ENCODE measurements around the gene JPH2.

Gene JPH2

GRCh38 chr20:44187772-44188709 lies 1.1 kb upstream of the JPH2 start:
- peak overlapping the region; percentile 35 for H3K4me3 ChIP-seq (ENCODE audit: low read length)
- no peak for TF ChIP-seq CTCF (IDR thresholded peaks at IDR 0.05; ENCODE audit: insufficient read depth, low read depth, low read length, missing control alignments)
- no peak for DNase-seq (ENCODE audit: low read depth)

GRCh38 chr20:44186674-44187053 lies 324 bp downstream of the JPH2 start:
- peak overlapping the region; percentile 35 for H3K4me3 ChIP-seq (ENCODE audit: low read length)
- DNase-seq (ENCODE audit: low read depth): no peak
- no peak for TF ChIP-seq CTCF (IDR thresholded peaks at IDR 0.05; ENCODE audit: insufficient read depth, low read depth, low read length, missing control alignments)

- no peak for TF ChIP-seq CTCF (IDR thresholded peaks at IDR 0.05; ENCODE audit: insufficient read depth, low read depth, low read length, missing control alignments)
- H3K4me3 ChIP-seq (ENCODE audit: low read length): no peak overlapping the region
- DNase-seq (ENCODE audit: low read depth): no peak
These were observed 787 bp downstream of the JPH2 start for GRCh38 chr20:44186201-44186600.

GRCh38 chr20:44185574-44185973 lies 1.4 kb downstream of the JPH2 start:
- no peak overlapping the region for H3K4me3 ChIP-seq (ENCODE audit: low read length)
- no peak for DNase-seq (ENCODE audit: low read depth)
- no peak for TF ChIP-seq CTCF (IDR thresholded peaks at IDR 0.05; ENCODE audit: insufficient read depth, low read depth, low read length, missing control alignments)

GRCh38 chr20:44183282-44183681 lies 3.7 kb downstream of the JPH2 start:
- TF ChIP-seq CTCF (IDR thresholded peaks at IDR 0.05; ENCODE audit: insufficient read depth, low read depth, low read length, missing control alignments): no peak
- no peak for DNase-seq (ENCODE audit: low read depth)
- no peak overlapping the region for H3K4me3 ChIP-seq (ENCODE audit: low read length)

- DNase-seq (ENCODE audit: low read depth): no peak
- H3K4me3 ChIP-seq (ENCODE audit: low read length): no peak overlapping the region
- no peak for TF ChIP-seq CTCF (IDR thresholded peaks at IDR 0.05; ENCODE audit: insufficient read depth, low read depth, low read length, missing control alignments)
These were observed 4.1 kb downstream of the JPH2 start for GRCh38 chr20:44182863-44183262.
